Kidney (tissue), 14 donors: ENCODE measurements around the gene ZNHIT6. TPM values are rescaled to one million over a fixed set of nuclear protein-coding genes. Genes with fewer than 3 reads are reported as not detected.

Experiments
- DNase-seq, 5 donors: peaks; one replicate each; pipeline ENCODE4 v3.0.0-alpha.2; 2013 to 2020
- FAIRE-seq: peaks from 2 replicates; lab custom pipeline; 2012; peaks lifted over from hg19 to GRCh38; lab: Jason Lieb, UNC
- H3K27ac ChIP-seq, 2 donors: one replicate each; pipeline ENCODE4 v1.7.0; 2013; ENCODE audit warnings: low read depth in 2 of 2, low read length in 2 of 2, inconsistent platforms in 1 of 2
- H3K27me3 ChIP-seq: one replicate; pipeline ENCODE4 v1.7.1; 2013; ENCODE audit warnings: low read length, inconsistent platforms; ENCODE audit not compliant: control insufficient read depth, insufficient read depth
- H3K36me3 ChIP-seq, 3 donors: one replicate each; pipeline versions ENCODE4 v1.7.0 to v1.7.1; 2013; ENCODE audit warnings: low read length in 3 of 3, control low read depth in 1 of 3, inconsistent platforms in 1 of 3; ENCODE audit not compliant: insufficient read depth in 3 of 3, control insufficient read depth in 2 of 3
- H3K4me1 ChIP-seq, 3 donors: one replicate each; pipeline versions ENCODE4 v1.7.0 to v1.7.1; 2013; ENCODE audit warnings: low read length in 3 of 3, inconsistent platforms in 1 of 3, low read depth in 1 of 3; ENCODE audit not compliant: control insufficient read depth in 2 of 3, insufficient read depth in 2 of 3
- H3K4me3 ChIP-seq, 3 donors: one replicate each; pipeline versions ENCODE4 v1.7.0 to v1.8.1; 2013; ENCODE audit warnings: low read length in 3 of 3, control low read depth in 1 of 3, inconsistent platforms in 1 of 3
- H3K9ac ChIP-seq, 3 donors: one replicate each; pipeline versions ENCODE4 v1.7.0 to v1.7.1; 2013; ENCODE audit warnings: low read length in 3 of 3, control low read depth in 1 of 3, inconsistent platforms in 1 of 3
- H3K9me3 ChIP-seq, 3 donors: one replicate each; pipeline versions ENCODE4 v1.7.0 to v1.7.1; 2013; ENCODE audit warnings: low read length in 3 of 3, control low read depth in 1 of 3, inconsistent platforms in 1 of 3; ENCODE audit not compliant: control insufficient read depth in 2 of 3, insufficient read depth in 1 of 3
- CTCF ChIP-seq: IDR thresholded peaks from 3 replicates; pipeline ENCODE4 v1.5.1; 2012; ENCODE audit warnings: mild to moderate bottlenecking, moderate library complexity, borderline replicate concordance; ENCODE audit not compliant: insufficient read depth; ENCODE audit errors: extremely low read depth
- intact Hi-C: fragments of 100-400 bp; cut with DNase I; formaldehyde crosslinking; loops from one replicate; pipeline ENCODE4 v1.11.1; 2022
- polyA plus RNA-seq: library from polyadenylated mRNA; stranded (reverse); fragments of 350-450 nt; fragmentation: Illumina TruSeq; extraction: RNeasy Lipid Tissue Mini Kit (QIAGEN cat#74804); gene quantifications from one replicate; pipeline ENCODE4 v1.2.3, GENCODE V29; 2014; ENCODE audit warnings: low read depth, low replicate concordance; ENCODE audit not compliant: insufficient read depth
- total RNA-seq: library from RNA; stranded (reverse); fragmentation: NEBNext Ultra II Directional; extraction: Animal tissue kit (Norgen Biotek cat#: 25700); gene quantifications from one replicate; pipeline ENCODE4 v1.2.1, GENCODE V29; 2021
- donor health status: control.
- donor health status: control.
- donor health status: control.
- donor health status: control.
- donor health status: control.
- donor health status: DM: yes; HTN: yes; CAD: no.
- donor health status: Normal renal cell carcinoma (clear cell type).

ZNHIT6 gene
- total and polyA plus RNA-seq, 2 donors from 2014 or later = 5.8 to 17.5 TPM

- no peak for TF ChIP-seq CTCF
- no peaks in the 10 kb centered on the region for H3K36me3 ChIP-seq
- no peaks in the 10 kb centered on the region for H3K9me3 ChIP-seq
- intact Hi-C loops = no loop called here
- H3K4me3 ChIP-seq = no peak overlapping the region
- H3K9ac ChIP-seq = no peak overlapping the region
- FAIRE-seq (no peak), DNase-seq (no peak)
- peaks cover 0 to 37% (median 12%) of the 10 kb centered on the region in 3 donors for H3K4me1 ChIP-seq
- H3K27ac ChIP-seq = no peak overlapping the region
- no peaks in the 10 kb centered on the region for H3K27me3 ChIP-seq
Measured at GRCh38 chr1:85611425-85611824, 96.8 kb downstream of the ZNHIT6 start.

- FAIRE-seq = no peak
Measured at GRCh38 chr1:85609976-85610375, 98.3 kb downstream of the ZNHIT6 start.

DNA sequence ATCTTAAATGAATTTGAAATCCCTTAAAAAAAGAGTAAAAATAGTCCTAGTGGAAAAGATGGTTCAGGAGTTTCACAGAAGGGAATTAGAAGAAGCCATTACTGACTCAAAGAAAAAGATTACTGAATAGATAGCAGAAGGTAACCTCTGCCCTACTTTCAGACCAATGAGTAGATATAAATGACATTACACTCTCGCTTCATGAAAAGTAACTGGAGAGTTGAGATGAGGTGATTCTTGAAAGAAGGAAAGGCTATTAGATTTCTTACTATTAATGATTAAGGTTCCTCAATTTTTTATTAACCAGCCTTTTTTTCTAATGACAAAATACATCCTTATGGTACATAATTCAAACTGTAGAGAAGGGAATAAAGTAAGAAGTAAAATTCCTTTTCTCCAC is 99.4 kb downstream of the ZNHIT6 start:
- intact Hi-C loops = no loop called here
- H3K36me3 ChIP-seq = no peaks in the 10 kb centered on the region
- H3K27me3 ChIP-seq = no peaks in the 10 kb centered on the region
- TF ChIP-seq CTCF = no peak
- H3K9me3 ChIP-seq = no peaks in the 10 kb centered on the region
- no peak overlapping the region for H3K9ac ChIP-seq
- DNase-seq (no peak), FAIRE-seq (no peak)
- no peak overlapping the region for H3K4me3 ChIP-seq
- peaks cover 0 to 51% (median 21%) of the 10 kb centered on the region in 3 donors for H3K4me1 ChIP-seq
- no peak overlapping the region for H3K27ac ChIP-seq

More at GRCh38 chr1:85609976-85610375, 98.3 kb downstream of the ZNHIT6 start:
- TF ChIP-seq CTCF = no peak
- Histone ChIP-seq H3K4me1 (peaks cover 0 to 50% (median 21%) of the 10 kb centered on the region in 3 donors), H3K9ac (no peak overlapping the region), H3K9me3 (no peaks in the 10 kb centered on the region), H3K36me3 (no peaks in the 10 kb centered on the region), H3K27ac (no peak overlapping the region), H3K4me3 (no peak overlapping the region), H3K27me3 (no peaks in the 10 kb centered on the region)
- intact Hi-C loops = no loop called here
- no peak for DNase-seq

DNA sequence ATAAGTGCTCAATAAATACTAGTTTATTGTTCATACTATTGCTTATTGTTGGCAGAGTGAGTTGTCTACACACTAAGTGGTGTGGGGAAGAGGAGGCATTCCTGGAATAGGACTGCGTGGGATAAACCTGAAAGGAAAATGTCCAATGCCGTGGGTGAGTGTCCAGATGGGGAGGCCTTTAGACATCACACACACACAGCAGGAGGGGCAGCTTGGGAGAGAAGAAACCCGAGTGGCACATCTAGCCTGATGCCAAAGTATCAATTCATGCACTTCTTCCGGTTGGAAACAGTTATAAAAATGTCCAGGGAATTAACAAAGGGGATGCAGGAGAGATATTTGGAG is 100.3 kb downstream of the ZNHIT6 start:
- Histone ChIP-seq H3K9ac (no peak overlapping the region), H3K27ac (peak overlapping the region; percentile 36 to 43), H3K27me3 (no peaks in the 10 kb centered on the region), H3K36me3 (no peaks in the 10 kb centered on the region), H3K4me3 (no peak overlapping the region), H3K4me1 (peaks cover 0 to 47% (median 21%) of the 10 kb centered on the region in 3 donors), H3K9me3 (no peaks in the 10 kb centered on the region)
- no peak for FAIRE-seq
- DNase-seq = no peak
- intact Hi-C loops = no loop called here
- no peak for TF ChIP-seq CTCF
